ENCODE data around the gene IGSF11.
"Not testable (repeated sequence)": the region's sequence is repeated elsewhere in the genome, so short reads cannot be mapped to it uniquely, and the experiment has no call there.

IGSF11 gene

DNA sequence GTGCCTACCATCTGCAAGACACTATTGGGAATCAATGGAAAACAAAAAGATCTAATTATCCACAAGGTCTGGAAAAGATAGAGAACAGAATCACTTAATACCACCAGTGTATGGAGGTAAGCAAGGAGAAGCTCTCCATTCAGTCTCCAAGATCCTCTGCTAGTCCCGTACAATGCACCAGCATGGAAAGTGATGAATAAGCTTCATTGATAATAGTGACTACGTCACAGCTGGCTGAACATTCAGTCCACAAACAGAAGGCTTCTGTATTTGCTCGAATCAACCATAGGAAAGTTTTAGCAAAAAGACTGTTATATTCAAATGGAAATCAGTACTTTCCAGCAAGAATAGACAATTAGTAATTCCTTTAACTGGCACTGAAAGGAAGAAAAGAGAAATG lies 42.9 kb downstream of the IGSF11 start:
- DNase-seq (ENCODE audit: extremely low spot score, insufficient read length, low read depth): no peak
- no peak for FAIRE-seq

DNA sequence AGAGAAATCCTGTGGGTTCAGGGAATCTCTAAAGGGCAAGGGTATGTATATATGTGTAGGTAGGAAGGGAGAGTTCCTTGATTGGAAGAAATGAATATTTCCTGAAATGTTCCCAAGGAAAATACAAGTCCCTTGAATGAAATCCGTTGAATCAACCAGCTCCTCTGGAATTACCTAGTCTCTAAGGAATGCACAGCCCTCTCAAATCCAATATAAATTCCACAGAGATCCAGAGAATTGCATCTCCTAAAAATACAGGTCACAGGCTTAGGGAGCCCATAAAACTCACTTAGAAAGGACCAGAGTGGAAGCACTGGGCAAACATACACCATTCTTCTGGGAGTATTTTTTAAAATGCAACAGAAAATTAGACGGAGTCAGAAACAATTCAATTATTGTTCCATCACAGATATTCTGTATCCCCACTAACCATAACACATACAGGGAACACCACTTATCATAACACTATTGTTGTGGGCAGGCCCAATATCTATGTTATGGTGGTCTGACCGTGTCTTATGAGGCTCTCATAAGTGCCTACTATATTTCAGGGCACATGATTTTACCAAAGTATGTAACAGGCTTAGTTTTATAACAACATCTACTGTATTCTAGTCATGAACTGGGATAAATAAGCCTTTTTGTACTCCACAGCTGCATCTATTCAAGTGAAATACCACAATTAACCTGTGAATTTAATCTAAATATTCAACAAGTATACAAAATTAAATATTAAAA lies 43.7 kb downstream of the IGSF11 start:
- DNase-seq (ENCODE audit: extremely low spot score, insufficient read length, low read depth) (no peak), FAIRE-seq (no peak)

DNA sequence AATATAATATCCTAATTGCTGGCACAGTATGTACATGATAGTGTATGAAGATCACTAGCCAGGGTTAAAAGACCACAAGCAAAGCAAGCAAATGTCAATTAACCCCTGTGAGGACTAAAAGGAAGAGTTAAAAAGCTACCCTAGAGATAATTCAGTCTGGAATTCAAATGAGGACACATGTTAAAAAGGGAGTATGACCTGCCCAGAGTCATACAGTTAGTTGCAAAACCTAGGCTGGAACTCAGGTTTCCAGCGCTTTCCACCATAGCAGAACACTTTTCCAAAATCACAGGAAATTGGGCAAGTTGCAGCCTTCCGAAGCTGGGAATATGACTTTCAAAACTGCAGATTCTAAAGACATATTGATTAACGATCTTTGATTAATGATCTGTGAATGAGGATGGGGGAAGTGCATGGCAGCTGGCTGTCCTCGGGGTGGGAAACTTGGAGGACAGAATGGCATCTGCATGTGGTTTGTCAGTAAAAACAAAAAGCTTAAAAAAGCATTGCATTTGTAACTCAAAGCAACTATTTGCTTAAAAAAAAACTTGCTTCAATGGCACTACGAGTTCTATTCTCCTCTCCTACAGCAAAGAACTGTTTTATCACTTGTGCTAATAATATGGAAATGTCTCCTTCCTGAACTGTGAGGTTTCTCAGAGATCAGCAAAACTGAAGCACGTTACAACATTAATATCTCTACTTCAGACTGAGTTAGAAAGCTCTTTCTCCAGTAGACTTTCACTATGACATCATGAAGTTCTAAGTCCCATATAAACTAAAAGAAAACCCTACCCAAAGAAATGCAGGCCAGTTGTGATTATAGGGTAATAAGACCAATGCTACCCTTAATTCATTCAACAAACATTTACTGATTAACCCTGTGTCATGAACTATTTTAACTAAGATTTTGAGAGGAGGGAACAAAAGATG lies 46.2 kb downstream of the IGSF11 start:
- no peak for FAIRE-seq
- no peak for DNase-seq (ENCODE audit: extremely low spot score, insufficient read length, low read depth)

DNA sequence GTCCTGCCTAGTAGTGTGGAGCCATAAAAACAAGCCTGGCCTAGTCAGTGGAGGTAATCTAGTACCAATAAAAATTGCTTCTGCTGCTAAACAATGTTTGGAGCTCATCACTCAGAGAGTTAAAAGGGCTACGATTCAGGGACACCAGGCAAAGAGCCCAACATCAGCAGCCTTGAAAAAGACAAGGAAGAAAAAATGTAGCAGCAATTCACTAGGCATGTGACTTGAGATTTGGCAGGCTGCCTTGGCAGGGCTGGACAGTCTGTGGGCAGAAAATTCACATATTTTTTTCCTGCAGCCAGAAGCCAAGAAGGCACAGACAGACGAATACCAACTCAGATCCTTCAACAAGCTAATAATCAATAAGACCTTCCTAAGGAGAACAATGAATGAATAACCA lies 47.2 kb downstream of the IGSF11 start:
- DNase-seq (ENCODE audit: extremely low spot score, insufficient read length, low read depth) (no peak), FAIRE-seq (no peak)

DNA sequence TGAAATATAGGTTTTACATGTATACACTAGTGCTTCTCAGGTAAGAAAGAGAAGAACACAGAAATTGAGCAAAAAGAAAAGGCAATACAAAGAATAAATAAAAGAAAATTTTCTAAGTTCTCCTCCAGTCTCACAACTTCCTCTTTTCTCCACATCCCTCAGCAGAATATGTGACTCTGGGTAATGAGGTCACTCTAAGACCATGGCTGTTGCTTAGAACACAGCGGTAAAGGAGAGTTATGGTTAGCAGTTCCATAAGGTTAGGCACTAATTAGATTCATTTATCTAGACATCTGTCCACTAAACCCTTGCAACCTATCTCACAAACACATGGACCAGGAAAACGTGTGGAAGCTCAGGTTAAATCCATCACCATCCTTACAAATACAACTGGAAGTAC lies 47.9 kb downstream of the IGSF11 start:
- DNase-seq (ENCODE audit: extremely low spot score, insufficient read length, low read depth): no peak
- FAIRE-seq: no peak

DNA sequence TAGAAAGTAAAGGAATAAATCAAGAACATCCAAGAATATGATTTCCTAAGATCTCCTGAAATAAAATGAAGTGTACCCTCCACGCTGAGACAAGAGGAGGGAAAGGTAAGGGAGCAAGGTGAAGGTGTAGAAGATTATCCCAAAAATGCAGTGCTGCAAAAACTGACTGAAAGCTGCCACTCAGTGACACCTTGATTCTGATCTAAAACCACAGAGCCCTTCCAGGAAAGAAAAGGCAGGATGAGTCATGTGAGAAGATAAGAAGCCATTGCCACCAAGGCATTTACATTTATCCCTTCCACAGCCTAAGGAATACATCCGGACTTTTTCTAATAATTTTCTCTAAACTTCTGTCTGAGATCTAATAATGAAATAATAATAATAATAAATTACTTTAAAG lies 49.9 kb downstream of the IGSF11 start:
- DNase-seq (ENCODE audit: extremely low spot score, insufficient read length, low read depth): no peak
- FAIRE-seq: no peak

DNA sequence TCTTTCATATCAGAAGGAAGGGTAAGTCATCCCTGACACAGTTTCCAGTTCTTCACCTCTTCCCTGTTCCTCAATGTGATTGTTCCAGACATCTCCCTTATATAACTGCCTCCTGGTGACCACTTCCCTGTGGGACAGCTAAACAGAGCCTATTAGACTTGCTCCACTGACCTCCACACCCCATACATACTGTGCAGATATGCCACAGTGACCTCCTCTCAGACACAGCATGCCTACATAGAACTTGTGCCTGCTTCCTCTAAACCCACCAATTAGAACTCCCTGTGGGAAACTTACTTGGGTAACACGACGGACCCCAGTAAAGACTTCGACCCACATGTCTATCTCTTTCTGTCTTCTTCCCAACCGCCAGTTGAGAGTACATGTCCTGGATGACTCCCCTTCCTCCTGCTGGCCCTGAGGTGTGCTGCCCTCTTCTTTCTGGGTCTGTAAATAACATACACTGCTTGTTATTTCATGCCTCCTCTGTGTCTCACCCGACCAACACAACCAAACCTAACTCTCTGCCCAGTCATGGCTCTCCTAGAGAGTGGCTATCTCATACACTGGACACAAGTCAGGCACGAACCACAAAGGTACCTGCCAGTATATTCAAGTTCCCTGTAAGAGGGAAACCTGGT lies 53.0 kb downstream of the IGSF11 start:
- FAIRE-seq (no peak), DNase-seq (ENCODE audit: extremely low spot score, insufficient read length, low read depth) (no peak)

DNA sequence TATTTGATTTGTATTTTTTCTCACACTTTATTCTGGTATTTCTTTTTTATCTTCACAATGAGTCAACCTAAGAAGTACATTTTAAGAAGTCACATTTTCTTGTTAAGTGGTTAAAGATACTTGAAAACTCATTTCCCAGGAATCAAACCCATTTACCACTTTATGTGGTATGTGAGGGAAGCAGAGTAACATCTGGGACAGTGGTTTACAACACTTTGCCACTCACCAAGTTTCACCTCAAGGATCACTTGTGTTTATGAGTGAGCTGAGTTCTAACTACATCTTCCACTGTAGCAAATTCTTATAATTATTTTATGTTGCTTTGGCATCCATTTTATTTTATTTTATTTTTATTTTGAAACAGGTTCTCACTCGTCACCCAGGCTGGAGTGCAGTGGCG lies 53.8 kb downstream of the IGSF11 start:
- no peak for DNase-seq (ENCODE audit: extremely low spot score, insufficient read length, low read depth)
- FAIRE-seq: no peak

DNA sequence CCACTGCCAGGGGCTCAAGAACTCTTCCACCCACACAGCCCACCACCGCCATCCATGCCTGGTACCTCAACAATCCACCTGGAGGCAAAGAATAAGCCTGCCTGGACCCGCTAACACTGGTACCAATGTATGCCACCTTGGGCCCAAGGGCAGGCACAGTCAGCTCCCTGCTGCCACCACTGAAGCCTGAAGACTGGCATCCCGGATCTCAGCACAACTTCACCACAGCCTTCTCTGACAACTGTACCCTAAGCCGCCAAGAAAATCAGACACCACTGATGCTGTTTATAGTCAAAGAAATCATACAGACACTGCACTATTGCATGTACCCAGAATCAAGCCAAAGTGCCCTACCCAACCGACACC lies 56.3 kb downstream of the IGSF11 start:
- FAIRE-seq: no peak

DNA sequence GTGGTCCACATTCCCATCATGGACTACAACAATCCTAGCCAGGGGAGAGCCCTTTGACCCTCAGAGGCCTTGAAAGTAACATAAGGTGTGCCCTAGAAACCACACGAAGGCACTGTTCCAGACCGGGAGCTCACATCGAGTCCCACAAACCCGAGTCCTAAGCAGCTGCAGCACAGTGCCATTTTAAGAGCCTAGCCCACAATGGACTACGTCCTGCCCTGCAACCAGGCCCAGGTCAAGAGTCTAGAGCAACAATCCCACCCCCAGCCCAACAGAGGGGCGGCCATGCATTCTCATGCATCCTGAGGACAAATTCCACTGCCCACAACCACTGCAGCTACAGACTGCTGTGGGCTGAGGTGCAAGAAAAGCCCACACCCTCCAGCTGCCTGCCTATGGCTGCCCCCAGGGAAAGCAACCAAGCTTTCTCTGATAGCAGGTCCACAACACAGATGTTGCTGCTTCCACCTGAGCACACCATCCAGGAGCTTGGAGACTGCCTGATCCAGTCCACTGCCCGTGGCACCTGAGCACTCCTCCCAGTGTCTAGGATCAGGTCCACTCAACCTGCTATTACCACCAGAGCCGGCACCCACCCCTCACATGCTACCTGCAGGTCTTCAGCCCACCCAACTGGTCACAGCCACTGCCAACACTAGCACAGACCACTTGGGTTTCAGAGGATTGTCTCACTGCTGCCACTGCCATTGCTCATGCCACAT lies 56.8 kb downstream of the IGSF11 start:
- no peak for FAIRE-seq
- DNase-seq (ENCODE audit: extremely low spot score, insufficient read length, low read depth): no peak

More for the DNA sequence above, 56.3 kb downstream of the IGSF11 start:
- no peak for DNase-seq (ENCODE audit: extremely low spot score, insufficient read length, low read depth)

DNA sequence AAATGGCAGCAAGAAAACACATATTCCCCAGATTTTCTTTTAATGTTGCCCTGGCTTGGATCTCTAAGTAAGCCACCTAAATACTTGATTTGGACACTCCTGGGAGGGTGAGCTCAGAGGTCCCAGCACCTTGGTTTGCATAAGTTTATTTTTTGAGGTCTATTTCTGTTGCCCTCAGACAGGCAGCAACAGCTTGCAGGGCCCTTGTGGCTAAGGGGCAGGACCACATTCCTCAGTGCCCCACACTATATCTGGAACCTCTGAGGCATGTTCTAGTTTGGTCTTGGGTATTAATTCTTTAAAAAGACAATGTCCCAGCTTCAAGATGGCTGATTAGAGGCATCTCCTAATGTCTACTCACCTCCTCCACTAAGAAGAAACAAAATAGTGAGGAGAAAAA lies 57.5 kb downstream of the IGSF11 start:
- DNase-seq (ENCODE audit: extremely low spot score, insufficient read length, low read depth) (no peak), FAIRE-seq (no peak)

DNA sequence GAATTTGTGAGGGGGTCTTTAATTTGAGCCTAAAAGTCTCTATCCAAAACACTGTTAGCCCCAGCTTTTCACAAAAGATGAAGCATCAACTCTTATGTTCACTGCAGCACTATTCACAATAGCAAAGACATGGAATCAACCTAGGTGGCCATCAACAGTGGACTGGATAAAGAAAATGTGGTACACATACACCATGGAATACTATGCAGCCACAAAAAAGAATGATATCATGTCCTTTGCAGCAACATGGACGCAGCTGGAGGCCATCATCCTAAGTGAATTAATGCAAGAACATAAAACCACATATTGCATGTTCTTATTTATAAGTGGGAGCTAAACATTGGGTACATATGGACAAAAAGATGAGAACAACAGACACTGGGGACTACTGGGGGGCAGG lies 59.2 kb downstream of the IGSF11 start:
- not testable (repeated sequence) for DNase-seq (ENCODE audit: extremely low spot score, insufficient read length, low read depth); FAIRE-seq

DNA sequence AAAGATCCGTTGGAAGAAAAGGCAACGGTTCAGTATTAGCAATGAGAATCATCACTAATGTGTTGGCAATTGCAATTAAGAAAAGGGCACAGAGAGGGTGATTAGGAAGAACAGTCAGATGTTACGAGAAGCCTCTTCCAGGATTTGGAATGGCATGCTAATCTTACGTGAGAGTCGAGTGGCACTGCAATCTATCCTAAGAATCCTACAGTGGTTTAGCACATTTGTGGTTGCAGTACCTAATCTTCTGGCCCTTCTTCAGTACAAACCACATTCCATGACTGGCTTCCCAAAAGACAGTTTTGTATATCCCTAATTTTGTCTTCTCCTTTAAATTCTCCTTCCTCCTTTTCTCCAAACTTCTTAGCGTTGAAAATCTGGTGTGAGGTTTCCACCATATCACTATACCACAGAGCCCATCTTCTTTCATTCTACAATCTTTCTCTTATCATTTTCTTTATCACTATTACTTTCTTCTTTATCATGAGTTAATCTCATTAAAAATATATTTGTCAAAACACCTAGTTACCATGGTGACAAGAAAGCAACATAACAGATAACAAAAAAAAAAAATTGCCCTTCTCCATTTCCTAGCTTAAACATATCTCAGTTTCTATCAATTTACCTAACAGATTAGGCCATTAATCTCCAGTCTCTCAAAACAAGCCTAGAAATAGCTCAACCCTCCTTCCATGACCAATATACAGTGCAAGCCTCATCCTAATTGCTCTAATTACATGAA lies 60.1 kb downstream of the IGSF11 start:
- FAIRE-seq (no peak), DNase-seq (ENCODE audit: extremely low spot score, insufficient read length, low read depth) (no peak)

DNA sequence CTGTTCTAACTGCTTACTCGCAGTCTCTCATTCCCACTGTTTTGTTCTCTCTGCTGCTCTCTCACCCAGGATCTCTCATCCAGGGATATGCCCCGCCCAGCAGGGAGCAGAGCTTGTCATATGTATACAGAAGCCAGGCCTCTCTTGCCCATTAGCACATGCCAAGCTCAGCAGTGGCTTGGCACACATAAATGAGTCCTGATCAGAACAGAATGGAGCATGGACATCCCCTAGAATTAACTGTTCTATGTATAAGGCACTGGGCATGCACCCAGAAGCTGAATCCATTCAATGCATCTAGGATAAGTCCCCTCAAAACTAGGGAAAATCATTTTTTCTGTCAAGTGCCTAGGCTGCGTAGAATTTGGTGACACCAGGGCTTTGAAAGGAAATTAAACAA lies 61.6 kb downstream of the IGSF11 start:
- DNase-seq (ENCODE audit: extremely low spot score, insufficient read length, low read depth): no peak
- no peak for FAIRE-seq

DNA sequence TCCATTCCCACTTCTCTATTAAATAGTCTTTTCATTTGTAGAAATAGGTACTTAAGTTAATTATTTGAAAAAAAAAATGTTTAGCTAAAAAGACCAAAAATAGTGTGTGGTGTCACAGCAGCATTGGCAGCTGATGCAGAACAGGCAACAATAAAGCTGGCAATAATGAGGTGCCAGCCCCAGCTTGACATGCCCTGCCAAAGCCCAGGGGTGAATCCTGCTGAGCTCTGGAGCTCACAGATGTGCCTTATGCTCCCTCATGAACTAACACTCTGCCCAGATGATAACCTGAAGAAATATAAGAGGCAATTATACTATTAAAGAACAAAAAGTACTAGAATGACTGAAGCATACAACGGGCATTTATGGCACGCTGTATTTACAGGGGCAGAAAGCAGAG lies 63.8 kb downstream of the IGSF11 start:
- FAIRE-seq (no peak), DNase-seq (ENCODE audit: extremely low spot score, insufficient read length, low read depth) (no peak)

DNA sequence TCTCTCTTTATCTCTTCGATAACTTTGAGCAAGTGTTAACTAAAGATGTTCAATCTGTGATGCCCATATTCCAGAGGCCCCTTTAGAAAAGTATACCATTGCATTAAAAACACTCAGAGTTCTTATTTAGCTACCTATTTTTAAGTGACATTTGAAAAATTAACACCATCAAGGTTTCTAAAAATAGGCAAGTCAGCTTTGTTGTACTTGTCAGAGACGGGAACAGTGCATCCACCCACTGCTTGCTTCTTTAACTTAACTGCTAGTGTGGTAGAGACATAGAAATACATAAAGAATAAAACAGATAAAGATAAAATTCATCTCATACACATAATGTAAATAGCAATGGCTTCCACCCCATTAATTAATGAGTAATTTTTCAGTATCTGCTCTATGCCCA lies 66.0 kb downstream of the IGSF11 start:
- DNase-seq (ENCODE audit: extremely low spot score, insufficient read length, low read depth) (no peak), FAIRE-seq (no peak)

DNA sequence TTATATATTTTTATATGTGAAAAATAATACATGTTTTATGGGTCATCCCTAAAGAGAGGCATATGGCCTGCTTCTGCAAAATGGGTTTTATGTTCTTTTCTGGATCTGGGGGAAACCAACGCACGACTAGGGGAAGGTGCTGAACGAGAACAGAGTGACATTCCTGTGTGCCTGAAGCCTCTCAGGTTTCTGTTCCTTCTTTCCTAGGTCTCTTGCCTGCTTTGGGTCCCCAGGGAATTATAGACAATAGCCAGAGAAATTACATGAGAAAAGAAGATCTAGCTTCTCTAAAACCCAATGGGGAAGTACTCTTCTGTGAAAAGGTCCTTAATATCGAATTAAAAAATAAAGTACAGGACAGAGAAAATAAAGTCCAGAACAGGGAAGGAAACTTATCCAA lies 66.5 kb downstream of the IGSF11 start:
- DNase-seq (ENCODE audit: extremely low spot score, insufficient read length, low read depth): no peak
- no peak for FAIRE-seq

DNA sequence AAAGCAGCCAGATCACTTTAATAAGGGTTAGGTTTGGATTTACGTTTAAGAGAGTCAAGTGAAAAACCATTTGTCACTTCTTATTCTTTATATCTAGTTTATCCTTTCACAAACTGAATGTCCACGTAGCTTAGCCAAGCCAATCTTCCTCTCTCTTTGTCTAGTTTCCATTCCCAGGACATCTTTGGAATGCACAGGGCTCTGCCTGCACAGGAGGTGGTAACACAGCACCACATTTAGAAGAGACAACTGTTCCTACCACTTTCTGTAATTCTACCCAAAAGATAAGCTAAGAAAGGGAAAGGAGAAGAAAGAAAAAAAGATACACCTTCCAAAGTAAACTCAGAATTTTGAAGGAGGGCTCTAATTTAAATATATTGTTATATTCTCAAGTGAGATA lies 67.9 kb downstream of the IGSF11 start:
- DNase-seq (ENCODE audit: extremely low spot score, insufficient read length, low read depth) (no peak), FAIRE-seq (no peak)

DNA sequence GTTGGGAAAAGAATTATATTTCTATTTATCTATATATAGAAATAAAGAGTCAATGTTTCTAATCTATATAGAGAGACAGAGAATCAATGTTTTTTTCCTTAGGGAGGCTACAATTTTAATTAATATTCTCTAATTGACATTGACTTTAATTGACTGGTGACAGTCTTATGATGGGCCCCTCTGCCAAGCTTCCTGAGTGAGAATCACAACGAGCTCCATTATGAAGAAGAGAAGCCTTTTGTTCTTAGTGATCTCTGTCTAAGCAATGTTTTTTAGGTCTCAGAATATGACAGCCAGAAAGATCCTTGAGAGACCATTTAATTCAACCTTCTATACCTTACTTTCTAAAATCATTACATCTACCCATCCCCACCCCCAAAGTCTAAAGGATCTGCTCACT lies 70.9 kb downstream of the IGSF11 start:
- FAIRE-seq: no peak
- DNase-seq (ENCODE audit: extremely low spot score, insufficient read length, low read depth): no peak
